A549 (cell line): ENCODE measurements around the gene UNC13A.

Experiments
- MAX ChIP-seq: IDR thresholded peaks from 2 replicates; pipeline ENCODE4 v1.6.1; 2012
- POLR2A ChIP-seq: IDR thresholded peaks from 2 replicates; pipeline ENCODE4 v1.6.1; 2012; ENCODE audit warnings: mild to moderate bottlenecking, low read length

DNA sequence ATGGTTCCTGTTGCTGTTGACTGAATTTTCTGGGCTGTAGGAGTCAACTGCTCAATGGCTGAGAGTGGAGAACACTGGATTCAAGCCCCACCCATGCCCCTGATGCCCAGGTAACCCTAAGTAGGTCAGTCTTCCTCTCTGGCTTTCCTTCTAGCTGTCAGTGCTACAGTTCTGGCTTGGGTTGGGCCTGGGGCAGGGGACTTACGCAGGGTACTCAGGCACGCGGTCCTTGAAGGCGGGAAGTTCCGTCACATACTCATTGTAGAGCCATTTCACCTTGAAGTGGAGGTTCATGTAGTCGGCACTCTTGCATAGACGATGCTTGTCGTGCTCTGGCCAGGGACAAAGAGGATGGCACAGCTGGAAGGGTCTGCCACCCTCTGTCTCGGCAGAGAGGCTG, 55.6 kb downstream of the UNC13A start:
- TF ChIP-seq MAX: no peak
- no peak for TF ChIP-seq POLR2A
